ENCODE results near the gene OASL.
"Not testable (repeated sequence)": the region's sequence is repeated elsewhere in the genome, so short reads cannot be mapped to it uniquely, and the experiment has no call there.

The OASL gene

DNA sequence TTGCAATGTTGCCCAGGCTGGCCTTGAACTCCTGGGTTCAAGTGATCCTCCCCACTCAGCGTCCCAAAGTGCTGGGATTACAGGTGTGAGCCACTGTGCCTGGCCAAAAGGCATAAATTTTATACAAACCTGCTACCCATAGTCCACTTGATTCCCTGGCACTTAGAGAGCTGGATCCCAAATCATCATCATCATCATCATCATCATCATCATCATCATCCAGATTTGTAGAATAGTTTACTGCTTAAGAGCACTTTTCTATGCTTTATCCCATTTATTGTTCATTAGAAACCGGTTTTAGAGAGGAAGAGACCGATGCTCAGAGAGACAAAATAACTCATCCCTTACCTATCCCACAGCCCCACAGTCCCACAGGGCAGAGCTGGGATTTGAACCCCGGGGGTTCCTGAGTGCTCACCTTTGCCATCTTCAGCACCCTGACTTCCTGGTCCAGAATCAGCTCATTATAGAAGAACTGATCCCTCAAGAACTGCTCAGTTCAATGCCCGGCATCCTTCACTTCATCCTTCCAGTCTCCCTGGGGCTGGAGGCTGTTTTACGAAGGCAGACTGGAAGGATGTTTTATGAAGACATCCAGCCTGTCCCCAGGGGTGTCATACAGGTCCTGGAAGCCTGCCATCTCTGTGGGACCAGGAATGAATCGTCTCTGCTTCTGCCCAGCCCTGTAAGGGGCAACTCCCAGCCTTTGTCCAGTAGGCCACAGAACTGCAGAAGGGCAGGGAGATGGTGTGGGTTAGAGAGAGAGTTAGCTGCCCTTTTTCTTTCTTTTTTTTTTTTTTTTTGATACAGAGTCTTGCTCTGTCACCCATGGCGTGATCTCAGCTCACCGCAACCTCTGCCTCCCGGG, 20.2 kb upstream of the OASL start:
- DNase-seq, result no peak

GRCh38 chr12:121057794-121058193, 18.7 kb upstream of the OASL start:
- no peak for DNase-seq

- DNase-seq, result no peak
These were observed 14.7 kb upstream of the OASL start for GRCh38 chr12:121053706-121054105.

DNA sequence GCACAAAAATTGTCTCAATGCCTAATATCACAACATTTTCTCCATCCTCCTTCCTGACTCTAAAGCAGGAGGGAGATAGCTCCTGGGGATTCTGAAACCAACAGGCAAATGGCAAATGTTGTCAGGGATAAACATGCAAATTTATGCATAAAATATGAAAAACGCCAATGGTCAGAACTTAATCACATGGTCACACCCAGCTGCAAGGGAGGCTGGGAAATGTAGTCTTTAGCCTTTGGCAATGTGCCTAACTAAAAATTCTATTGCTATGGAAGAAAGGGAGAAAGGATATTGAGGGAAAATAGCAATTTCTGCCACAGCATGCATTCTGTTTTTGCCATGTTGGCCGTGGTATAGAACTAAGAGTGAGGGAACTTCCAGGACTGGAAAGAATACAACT, 11.7 kb upstream of the OASL start:
- no peak for DNase-seq

DNA sequence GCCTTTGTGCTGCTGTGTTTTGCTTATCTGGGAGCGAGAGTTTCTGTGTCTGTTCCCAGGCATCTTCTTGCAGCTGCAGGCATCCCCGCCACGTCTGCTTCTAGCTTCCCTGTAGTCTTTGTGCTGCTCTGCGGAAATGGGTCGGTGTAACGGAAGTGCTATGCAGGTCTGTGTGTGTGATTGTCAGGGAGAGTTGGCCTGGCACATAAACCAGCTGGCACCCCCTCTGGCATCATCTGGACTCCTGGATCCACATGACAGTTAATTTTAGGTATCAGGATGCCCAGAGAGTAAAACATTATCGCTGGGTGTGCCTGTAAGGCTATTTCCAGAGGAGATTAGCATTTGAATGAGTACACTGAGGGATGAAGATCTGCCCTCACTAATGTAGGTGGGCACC, 9.4 kb upstream of the OASL start:
- DNase-seq, result no peak

DNA sequence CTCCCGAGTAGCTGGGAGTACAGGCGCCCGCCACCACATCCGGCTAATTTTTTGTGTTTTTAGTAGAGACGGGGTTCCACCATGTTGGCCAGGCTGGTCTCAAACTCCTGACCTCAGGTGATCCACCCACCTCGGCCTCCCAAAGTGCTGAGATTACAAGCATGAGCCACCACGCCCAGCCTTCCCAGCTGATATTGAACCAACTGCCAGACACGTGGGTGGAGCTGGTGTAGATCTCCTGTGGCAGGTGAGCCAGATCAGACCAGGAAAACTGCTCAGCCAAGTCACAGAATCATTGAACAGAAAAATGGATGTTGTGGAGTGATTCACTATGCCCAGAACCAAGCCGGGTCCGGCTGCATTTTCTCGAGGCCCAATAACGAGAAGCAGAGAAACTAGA, 8.4 kb upstream of the OASL start:
- not testable (repeated sequence) for DNase-seq

DNA sequence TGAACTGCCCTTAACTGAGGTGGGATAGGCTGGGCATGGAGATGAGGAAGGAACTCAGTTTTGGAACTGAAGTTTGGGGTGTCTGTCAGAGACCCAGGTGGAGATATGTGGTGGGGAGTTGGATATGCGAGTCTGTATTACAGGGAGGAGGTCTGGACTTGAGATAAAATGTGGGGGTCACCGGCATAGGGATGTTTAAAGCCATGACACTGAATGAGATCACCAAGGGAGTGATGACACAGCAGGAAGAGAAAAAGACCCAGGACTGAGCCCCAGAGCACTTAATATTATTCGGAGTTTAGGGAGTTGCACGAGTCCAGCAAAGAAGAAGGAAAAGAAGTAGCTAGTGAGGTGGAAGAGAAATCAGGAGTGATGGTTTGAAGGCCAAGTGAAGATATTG, 4.0 kb upstream of the OASL start:
- no peak for DNase-seq

DNA sequence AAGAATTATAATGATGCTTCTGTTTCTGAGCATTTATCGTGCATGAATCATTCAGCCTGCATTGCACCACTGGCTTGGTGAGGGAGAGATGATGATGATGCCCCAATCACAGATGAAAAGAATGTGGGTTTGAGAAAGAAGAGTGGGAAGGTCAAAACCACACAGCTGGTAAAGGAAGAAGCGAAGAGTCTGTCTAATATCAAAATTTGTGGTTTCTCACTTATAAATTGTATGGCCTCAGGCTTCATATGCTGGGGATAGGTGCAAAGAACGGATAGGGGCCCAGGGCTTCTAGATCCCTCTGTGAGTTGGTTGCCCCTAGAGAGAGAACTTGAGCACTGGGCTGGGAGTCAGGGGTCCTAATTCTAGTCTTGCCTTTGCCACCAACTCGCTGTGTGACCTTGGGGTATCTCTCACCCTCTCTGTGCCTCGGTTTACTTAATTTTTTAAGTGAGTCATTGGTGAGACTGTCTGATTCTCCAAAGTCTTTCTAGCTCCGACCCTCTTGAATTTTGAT, 2.2 kb downstream of the OASL start:
- DNase-seq, result peak; percentile 41 to 62

DNA sequence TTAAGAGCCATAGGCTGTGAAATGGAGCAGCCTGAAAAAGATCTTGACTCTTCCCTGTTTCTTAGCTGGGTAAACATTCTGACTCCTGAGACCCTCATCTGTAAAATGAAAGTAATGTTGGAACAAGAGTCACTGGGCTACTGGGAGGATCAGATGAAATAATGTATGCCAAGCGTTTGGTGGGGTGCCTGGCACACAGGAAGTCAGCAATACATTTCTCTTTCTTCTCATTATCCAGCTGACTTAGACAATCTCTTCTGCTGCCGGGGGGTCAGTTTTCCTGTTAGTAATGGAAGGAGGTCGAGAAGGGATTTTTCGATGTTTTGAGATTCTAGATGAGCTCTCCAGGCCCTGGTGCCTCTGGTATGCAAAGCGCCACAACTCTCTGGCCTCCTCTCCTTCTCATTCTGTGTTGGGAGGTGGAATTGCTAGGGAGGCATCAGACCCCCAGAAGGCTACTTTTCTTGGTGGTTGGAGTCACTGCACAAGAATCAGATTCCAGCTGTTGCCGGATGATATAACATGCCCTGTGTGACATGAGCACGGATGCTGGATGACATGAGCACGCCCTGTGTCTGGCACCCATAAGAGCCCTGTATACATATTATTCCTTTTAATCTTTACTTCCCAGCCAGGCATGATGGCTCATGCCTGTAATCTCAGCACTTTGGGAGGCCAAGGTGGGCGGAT, 4.3 kb downstream of the OASL start:
- no peak for DNase-seq

DNA sequence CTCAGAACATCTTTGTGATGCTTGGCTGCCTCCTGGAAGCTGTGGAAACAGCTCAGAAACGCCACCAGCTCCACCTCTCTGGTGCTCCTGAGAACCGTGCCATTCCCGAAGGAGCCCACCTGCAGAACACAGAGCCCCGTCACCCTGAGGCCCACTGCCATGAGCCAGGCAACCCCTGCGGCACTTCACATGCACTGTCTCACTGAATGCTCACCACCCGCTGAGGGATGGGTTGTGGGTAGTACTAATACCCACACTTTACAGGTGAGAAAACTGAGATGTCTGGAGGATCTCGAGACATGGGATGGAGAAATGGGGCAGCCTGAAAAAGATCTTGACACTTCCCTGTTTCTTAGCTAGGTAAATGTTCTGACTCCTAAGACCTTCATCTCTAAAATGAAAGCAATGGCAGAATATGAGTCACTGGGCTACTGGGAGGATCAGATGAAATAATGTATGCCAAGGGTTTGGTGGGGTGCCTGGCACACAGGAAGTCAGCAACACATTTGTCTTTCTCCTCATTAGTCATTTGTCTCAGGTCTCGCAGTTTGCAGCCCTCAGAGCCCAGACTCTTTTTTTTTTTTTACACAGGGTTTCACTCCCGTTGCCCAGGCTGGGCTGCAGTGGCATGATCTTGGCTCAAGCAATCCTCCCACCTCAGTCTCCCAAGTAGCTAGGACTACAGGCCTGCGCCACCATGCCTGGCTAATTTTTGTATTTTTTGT, 5.3 kb downstream of the OASL start:
- peak; percentile 53 to 65 for DNase-seq

DNA sequence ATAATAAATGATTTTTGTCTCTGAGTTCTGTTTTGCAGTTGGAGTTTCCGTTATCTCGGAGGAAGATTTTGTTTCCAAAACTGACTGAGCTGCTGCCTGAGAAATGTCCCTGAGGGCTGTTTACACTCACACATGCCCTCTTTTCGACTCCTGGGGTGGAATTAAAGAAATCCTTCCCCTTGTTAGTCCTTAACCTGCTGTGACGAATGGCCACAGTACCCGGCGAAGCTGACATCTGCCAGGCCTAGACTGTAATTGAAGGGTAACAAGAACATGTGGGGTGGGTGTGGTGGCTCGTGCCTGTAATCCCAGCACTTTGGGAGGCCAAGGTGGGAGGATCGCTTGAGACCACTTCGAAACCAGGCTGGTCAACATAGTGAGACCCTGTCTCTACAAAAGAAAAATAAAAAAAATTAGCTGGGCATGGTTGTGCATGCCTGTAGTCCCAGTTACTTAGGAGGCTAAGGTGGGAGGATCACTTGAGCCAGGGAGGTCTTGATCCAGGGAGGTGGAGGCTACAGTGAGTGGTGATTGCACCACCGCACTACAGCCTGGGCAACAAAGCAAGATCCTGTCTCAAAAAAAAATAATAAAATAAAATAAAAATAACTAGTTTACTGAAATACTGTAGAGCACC, 8.4 kb downstream of the OASL start:
- no peak for DNase-seq

DNA sequence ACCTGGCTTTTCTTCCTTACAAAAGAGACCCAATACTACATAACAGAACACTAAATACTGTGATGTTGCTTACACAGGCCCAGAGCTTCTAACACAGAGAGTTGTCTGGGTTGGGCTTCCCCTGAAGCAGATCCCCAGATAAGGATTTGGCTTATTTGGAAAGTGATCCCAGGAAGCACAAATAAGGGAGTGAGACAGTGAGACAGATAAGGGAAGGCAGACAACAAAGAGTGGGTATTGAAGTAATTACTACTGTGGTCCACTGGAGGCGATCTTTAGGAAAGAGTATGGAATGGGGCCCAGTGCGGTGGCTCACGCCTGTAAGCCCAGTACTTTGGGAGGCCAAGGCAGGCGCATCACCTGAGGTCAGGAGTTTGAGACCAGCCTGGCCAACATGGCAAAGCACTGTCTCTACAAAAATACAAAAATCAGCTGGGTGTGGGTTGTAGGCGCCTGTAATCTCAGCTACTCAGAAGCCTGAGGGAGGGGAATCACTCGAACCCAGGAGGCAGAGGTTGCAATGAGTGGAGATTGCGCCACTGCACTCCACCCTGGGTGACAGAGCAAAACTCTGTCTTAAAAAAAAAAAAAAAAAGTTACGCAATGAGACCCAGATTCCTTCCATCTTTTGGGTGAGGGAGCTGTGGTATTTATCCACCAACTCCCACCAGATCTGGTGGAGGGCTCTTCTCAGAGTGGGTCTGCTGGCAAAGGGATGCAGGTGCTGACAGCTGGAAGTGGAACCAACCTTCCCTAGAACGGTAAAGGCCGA, 12.6 kb downstream of the OASL start:
- no peak for DNase-seq

GRCh38 chr12:121025442-121026226, 13.4 kb downstream of the OASL start:
- no peak for DNase-seq

DNA sequence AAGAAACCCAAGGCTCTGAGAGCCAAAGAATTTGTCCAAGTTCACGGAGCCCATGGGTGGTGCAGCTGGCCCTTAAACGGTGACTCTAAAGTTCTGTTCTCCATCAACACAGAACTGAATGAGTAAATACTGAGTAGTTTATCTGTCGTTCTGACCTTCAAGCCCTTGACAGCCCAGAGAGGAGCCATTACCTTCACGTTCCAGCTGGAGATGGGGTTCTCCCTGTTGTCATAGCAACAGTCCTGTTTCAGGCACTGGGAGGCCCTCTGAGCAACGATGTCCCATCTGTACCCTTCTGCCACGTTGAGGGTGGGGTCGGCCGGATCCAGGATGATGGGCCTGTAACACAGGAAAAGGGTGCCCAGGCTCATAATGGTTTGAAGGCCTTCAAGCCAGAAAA, 15.2 kb downstream of the OASL start:
- no peak for DNase-seq

- no peak for DNase-seq
These were observed 16.3 kb downstream of the OASL start for GRCh38 chr12:121022713-121023112.

DNA sequence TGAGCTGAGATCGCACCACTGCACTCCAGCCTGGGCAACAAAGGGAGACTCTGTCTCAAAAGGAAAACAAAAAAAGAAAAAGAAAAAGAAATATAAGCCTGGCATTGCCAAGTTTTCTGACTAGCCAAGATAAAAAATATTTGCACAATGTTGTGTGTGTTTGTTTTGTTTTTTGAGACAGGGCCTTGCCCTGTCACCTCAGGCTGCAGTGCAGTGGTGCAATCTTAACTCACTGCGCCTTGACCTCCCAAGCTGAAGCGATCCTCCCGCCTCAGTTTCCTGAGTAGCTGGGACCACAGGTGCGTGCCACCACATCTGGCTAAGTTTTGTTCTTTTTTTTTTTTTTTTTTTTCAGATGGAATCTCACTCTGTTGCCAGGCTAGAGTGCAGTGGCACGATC, 17.3 kb downstream of the OASL start:
- no peak for DNase-seq

GRCh38 chr12:121018860-121019617, 20.0 kb downstream of the OASL start:
- DNase-seq, result no peak

GRCh38 chr12:121017966-121018491, 21.0 kb downstream of the OASL start:
- DNase-seq, result no peak

- peak; percentile 92 to 95 for DNase-seq
These were observed 22.9 kb downstream of the OASL start, which contains the start of gene C12orf43 for GRCh38 chr12:121015825-121016766. Gene C12orf43 (minus strand): TSS chr12:121016487. CDS start chr12:121016474, 13 bp downstream.
